Activated T-cell treated with anti-CD3 and anti-CD28 coated beads for 4 hours (primary cell): ENCODE results near the gene HIPK2.

ENCODE experiments used
- DNase-seq: peaks from one replicate; pipeline ENCODE4 v3.0.0-alpha.2; 2020

Gene HIPK2

DNA sequence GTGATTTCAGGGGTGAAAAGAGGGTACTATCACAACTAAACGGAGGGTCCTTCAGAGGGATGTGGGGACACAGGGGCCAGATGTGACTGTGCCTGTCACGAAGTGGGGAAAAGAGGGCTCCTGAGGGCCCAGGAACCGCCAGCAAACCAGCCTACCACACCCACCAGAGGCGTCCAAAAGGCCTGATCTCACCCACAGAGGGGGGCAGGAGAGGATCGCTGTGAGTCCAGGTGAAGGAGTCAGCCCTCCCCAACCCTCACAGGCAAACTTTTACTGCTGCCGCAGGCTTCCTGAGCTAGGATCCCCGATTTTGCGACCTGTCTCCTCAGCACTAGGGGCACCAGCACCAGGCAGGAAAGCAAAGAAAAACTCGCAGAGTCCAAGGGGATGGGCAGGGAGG, 64.7 kb downstream of the HIPK2 start:
- DNase-seq = no peak

DNA sequence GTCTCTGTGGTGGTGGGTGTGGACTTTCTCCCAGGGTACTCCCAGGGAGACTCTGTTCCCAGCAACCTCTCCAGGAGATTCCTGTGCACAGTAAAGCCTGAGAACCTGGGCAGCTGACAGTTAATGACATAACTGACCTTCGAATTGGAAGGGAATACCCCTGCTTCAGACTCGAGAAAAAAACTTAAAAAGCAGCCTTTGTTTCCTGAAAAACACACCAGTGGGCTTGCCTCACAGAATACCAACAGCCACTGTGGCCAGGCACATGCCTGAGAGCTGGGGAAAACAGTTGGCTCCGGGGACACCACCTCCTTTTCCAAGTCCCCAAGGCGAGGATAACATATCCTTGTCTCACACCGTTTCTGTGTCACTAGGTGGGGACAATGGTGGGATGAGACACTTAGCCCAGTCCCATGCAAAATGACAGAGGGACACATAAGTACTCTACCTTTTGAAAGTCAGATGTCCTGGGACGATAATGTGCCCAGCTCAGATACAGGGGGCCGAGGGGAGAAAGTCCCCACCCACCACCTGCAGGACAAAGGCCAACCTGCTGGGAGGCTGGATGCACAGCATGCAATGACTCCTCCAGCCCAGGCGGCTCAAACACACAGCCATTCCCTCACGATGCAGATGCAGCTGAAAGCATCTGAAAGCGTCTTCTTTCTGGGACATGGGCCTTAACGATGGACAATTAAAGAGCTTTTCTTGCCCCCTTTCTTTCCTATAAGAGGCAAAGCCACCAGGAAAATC, 65.6 kb downstream of the HIPK2 start:
- DNase-seq = no peak

DNA sequence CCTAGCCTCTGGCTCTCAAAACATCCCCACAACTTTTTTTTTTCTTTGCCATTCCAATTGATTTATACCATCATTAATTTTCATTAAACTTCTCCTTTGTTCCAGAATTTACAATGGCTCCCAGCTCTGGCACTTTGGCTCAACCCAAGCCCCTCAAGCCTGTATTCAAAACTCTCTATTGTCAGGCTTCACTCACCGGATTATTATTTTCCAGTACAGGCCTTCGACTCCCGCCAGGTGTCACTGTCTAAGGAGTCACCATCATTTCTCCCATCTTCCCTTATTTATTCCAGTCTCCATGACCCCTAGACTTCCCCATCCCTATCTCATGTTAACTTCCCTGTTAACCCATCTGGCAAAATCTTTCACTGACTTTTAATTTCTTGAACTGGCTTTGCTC, 67.8 kb downstream of the HIPK2 start:
- DNase-seq = no peak

DNA sequence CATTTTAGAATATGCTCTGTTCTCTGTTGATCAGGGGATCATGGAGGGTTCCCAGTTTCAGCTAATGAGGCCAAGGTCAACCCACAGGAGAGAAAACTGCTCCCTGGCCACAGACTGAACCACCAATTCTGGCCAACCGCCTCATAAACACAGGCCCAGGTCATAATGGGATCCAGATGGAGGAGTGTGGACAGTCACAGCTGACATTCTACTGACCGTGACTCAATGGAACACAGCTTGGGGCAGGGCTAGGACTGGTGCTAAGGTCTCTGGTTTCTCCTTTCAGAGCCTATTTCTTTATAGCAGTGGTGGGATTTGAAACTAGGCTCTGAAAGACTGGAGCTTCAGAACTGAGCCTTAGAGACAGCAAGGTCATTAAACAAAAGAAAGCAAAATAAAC, 68.3 kb downstream of the HIPK2 start:
- DNase-seq = no peak

DNA sequence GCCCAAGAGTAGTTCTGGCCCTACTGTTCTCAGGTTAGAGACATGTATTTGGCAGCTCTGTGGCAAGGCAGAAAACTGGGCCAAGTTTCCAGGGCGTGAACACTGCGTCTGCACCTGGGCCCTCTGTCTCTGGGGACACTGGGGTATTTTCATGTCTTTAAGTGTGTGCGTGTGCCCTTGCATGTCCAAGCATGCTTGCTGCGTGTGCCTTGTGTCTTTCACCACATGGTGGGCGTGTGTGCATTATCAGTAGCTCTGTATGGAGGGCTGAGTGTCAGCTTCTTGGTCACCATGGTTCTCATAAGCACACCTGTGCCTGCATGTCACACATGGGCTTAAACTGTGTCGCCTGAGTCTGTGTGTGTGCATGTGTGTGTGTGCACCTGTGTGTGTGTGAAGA, 69.3 kb downstream of the HIPK2 start:
- no peak for DNase-seq

DNA sequence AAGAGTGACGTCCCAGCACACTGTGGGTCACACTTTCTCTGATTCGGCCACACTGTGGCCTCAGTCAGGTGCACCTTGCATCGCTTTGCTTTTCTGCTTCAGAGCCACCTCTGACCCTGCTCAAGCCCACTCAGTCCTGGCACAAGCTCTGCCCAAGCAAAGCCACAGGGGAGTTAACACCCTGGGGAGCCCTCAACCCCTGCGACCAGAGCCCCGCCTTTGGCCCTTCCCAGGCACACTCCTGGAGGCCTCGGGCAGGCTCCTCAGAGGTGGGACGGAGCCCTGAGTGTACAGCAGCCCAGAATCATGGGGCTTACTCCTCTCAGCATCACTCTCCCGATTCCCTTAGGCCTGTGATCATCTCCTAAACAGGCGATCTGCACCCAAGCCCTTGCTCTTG, 71.0 kb downstream of the HIPK2 start:
- no peak for DNase-seq

DNA sequence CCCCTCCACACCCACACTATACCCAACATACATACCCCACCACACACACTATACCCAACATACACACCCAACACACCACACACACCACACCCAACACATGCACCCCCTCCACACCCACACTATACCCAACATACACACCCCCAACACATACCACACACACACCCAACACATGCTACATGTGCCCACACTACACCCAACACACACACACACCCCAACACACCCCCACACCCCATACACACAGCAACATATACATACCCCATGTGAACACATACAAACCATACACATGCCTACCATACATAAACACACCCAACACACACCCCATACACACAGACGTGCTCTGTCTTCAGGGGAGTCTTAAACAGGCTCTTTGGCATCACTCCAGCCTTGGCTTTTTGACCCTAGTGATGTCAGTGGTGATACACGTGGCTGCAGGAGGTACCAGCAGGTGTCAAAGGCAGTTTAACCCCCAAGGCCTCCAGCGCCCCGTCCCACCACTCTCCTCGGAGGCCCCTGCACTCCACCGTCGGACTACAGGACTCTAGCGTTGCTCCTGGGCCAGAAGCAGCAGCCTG, 73.4 kb downstream of the HIPK2 start:
- DNase-seq = no peak

DNA sequence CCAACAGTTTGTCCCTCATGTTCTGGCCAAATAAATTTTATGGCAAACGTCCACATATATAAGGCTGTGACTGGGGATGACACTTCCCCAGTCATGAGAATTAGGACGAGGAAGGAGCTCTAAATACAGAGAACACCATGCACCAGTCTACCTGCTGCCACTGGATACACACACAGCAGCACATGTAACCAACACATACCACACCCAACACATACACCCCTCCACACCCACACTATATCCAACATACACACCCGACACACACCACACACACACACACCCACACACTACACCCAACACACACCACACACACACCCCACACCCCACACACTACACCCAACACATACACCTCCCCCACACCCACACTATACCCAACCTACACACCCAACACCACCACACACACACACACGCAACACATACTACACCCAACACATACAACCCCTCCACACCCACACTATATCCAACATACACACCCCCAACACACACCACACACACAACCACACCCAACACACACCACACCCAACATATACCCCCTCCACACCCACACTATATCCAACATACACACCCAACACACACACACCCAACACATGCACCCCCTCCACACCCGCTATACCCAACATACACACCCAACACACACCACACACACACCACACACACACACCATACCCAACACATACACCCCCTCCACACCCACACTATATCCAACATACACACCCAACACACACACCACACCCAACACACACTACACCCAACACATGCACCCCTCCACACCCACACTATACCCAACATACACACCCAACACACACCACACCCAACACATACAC, 74.1 kb downstream of the HIPK2 start:
- no peak for DNase-seq

DNA sequence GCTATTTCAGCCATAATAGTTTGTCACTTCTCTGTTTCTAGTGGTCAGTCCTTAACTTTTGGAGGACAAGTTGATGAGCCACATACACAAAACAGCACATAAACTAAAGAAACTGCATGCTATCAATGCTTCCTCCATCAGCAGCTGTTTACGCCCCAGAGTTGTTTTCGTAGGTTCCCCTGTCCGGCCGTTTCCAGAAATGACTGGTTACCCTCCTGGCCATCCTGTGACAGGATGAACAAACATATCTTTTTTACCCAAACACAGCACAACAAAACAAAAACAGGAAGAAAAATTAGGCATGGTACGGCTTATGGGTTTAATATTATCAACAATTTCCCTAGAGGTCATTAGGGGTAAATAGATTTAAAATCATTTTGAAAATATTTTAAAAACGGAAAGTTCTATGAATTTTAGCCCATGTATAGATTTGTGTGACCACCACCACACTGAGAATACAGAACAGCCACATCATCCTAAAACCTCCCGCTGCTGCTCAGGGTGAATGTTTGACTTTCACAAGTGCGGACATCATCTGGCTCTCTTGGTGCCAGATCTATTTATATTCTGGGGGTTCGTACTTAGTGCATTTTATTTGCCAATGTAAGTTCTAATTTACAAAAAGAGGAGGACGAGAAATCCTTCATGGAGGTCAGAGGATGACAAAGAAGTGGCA, 74.8 kb downstream of the HIPK2 start:
- no peak for DNase-seq

DNA sequence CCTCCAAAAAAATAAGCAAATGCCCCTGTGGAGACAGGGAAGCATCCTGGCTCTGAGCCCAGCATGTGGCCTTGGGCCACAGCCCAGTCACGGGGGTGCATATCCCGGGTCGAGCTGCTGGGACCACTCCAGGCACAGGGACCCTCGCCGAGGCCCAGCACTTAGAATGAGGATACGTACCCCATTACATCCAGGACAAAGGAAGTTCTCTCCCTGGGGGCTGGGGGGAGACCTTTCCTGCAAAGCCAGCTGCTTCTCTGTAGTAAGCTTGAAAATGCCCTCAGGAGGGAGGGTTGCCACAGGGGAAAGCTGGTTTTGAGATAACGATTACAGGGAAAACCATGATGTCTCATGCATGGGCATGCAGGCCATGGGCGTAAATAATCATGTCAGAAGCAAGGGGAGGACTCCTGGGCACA, 75.5 kb downstream of the HIPK2 start:
- DNase-seq = no peak

DNA sequence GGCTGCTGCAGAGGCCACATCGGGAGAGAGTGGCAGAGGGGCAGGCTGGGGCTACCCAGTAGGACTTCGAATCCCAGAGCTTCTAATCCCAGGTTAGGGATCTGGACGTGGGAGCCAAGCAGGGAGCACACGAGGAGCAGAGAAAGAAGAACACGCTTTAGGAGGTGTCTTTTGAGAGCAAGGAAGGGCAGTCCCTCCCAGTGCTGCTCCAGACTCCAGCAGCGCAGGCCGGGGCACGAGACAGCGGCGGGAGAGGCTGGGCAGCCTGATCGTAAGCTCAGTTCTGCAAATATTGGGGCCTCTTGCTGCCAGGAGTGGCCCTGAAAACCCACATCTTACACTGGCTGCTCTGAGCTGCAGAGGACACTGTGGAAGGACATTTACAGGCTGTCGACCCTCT, 75.9 kb downstream of the HIPK2 start:
- no peak for DNase-seq

DNA sequence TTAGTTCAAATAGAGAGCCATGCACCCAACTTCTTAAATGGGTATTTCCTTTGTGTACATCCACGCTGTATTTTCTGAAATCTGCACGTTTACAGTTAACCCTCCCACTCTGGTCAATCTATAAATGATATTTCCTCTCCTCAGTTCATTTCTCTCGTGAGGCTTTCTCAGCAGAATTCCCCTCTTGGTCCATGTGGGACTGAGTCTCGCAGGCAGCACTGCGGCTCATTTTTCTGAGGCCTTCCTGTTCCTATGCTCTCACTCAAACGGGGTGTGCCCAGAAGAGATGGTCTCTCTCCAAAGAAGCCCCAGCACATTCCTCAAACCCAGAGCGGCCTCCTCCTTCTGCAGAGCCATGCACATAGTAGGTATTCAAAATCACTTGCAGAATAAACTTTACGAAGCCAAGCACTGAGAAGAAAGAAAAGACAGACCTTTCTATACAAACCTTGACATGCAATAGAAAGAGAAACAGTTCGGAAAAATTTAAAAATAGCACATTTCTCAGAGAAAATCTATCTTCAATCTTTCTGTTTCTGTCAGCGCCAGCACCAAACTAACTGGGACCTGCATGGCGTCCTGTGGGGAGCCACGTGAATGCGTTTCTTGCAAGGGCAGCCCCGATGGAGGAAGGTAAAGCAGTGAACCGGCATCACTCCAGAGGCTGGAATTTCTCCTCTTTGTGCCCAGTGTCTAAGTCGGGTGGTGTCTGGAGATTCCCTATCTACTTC, 77.1 kb downstream of the HIPK2 start:
- DNase-seq = no peak

DNA sequence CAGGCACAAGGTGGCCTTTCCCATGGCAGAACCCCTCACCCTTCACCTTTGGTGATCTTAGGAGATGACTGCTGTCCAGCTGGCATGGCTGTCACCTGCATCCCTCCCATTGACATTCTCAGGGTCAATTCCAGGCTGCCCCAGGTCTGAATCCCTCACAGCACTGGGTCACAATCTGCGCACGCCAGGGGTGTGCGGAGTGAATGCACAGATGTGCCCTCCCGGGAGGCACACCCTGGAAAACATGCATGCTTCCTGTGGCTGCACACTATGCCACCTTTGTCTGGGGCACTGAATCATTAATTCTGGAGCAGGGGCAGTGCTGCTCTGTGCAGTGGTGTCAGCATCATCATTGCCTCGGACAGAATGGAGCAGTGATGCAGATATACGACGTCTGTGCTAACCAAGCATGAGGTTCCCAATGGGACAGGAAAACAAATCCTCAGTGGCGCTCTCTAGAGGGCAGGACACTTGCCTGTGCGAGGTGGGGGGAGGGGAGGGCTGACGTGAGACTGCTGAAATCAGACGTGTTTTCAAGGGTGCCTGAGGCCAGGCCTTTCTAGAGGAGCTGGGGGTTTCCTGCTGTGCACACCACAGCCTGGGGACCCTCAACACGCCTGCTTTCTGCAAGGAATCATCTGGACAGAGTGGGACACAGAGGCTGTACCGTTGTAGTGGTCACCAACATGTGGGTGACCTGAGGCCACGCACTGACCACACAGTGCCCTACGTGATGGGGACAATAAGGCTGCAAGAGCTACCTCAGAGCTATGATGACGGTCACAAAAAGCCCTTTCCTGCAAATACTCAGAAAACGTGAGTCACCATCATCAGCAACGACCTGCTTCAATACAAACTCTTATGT, 77.9 kb downstream of the HIPK2 start:
- no peak for DNase-seq

DNA sequence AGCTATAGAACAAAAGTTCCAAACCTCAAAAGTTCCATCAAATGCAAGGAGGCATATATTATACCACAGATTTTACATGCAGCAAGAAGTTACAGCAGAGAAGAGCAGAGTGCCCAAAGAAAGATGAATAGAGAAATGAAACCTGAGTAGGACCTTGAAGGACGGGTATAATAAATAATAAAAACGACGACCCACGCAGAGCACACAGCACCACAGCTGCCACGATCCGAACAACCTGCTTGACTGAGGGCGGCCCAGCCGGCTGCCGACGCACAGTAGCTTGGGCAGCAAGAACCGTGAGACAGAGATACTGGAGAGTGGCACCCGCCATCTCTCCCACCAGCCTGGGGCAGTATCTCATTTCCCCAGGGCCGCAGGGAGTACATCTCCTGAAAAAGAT, 79.0 kb downstream of the HIPK2 start:
- DNase-seq = no peak

DNA sequence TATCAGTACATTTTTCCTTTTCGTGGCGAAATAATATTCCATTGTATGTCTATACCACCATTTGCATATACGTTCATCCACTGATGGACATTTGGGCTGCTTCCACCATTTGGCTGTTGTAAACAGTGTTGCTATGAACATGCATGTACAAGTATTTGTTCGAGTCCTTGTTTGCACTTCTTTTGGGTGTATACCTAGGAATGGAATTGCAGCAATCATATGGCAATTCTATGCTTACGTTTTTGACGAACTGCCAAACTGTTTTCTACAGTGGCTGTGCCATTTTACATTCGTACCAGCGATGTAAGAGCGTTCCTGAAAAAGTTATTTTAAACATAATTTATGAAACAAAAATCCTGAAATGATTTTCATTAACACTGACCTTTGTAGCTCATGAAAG, 79.5 kb downstream of the HIPK2 start:
- no peak for DNase-seq

DNA sequence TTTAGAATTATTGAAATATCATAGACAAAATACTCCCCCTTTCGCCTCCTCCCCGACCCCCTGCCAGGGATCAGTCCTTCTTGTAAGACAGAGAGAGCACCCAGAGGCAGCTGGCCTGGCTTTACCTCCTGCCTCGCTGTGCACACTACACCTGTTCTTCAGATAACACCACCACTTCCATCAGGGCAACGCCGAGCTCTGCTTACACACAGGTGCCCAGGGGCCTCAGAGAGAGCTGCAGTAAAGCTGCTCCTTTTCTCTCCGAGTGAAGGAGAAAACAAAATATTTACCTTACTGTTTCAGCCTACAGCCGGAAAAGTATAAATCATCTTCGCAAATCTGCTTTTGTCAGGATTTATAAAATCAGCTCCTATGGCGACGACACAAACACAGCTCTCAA, 80.7 kb downstream of the HIPK2 start:
- no peak for DNase-seq

DNA sequence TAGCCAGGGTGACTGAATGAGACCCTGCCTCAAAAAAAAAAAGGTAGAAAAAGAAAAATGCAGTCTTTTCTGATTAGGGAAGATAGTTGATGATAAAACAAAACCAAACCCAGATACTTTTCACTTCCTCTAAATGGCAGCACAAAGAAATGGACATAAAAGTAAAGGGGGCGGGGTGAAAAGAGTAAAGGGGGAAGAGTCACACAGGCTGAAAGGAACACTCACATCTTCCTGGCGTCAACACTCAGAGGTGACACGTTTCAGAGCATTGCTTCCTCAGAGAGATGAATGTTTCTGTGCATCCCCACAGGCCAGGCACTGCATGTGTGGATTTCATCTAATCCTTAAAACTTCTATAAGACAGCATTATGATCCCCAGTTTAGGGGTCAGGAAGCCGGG, 81.2 kb downstream of the HIPK2 start:
- DNase-seq = no peak

DNA sequence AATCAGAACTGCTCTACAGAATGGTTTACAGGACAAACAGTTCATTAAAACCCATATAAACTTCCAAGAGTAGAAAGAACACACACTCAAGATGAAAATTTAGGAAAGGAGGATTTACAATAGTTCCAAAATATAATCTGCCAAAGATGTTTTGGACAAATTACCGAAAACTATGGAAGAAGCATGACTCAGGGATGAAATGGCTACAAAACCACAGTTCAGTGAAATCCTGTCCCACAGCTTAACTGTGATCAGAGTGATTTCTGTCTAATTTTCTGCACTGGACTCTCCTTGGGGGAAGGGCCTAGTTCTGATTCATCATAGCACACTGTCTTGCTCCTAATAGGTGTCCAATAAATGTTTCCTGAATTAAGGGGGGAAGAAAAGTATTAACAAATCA, 82.2 kb downstream of the HIPK2 start:
- DNase-seq = no peak

DNA sequence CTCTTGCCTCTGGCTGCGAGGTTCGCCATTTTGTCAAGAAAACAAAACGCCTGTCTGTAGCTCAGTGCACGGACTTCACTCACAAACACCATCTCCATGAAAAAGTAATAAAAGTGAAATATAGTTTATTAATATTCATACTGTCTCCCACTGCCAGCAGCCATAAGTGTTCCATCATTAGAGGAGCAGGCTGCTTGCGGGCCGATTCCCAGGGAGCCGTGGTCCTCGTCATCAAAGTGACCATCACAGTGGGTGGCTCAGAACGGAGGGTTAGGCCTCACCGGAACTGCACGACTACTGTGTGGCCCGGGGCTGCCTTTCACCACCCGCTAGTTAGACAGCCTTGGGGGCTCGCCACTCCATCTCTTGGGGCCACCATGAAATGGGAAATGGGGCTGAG, 82.7 kb downstream of the HIPK2 start:
- no peak for DNase-seq

DNA sequence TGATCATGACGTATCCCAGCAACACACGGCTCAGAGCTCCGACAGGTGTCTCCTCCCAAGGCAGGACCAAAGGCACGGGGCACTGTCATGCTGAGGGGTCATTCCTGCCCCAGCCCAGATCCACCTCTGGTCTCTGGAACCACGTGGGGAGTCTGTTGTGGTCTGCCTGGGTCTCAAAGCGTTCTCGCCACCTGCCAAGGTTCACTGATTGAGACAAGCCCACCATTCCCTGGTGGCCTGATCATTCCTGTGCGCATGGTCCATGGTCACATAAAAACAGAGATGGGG, 83.5 kb downstream of the HIPK2 start:
- DNase-seq = no peak

DNA sequence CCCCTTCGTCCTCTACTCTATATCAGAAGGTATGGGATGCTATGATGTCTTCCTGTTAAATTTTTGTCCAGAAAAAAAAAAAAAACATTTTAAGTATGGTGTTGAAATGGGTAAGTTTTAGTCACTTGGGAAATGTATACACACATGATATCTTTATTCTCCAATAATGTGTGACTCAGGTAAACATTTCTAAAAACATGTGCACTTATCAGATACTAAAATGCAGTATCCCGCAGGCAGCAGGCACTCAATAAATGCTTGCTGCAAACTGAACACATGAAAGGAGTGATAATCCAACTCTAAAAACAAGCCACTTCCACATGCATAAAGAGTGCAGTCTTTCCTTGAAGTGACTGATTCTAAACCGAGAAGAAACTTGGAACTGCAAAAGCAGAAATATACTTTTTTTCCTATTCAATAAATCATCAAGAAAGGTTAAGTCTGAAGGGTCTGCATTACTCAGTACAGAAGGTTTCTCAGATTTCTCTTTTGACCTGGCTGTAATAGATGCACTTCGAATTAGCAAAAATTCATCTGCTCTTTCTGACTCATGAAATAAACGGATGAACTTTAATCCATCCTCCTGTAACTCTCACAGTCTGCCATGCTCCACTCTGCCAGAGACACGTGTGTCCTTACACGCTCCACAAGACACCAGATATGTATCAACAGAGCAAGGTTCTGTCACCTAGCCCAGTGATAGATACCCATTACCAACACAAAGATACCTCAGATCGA, 84.0 kb downstream of the HIPK2 start:
- no peak for DNase-seq
